Left ventricle myocardium inferior (tissue), 1 donor: ENCODE measurements around the gene SLC27A4. TPM values are rescaled to one million over a fixed set of nuclear protein-coding genes. Genes with fewer than 3 reads are reported as not detected.

ENCODE experiments used
- DNase-seq: peaks from one replicate; pipeline ENCODE4 v3.0.0-alpha.2; 2020
- H3K27ac ChIP-seq: fragments of 200-600 bp; replicated peaks from 2 replicates; pipeline ENCODE4 v1.8.0; 2021
- H3K27me3 ChIP-seq: fragments of 200-600 bp; 2 replicates; pipeline ENCODE4 v1.8.0; 2021; ENCODE audit warnings: low read depth
- H3K36me3 ChIP-seq: fragments of 200-600 bp; 2 replicates; pipeline ENCODE4 v1.8.0; 2021
- H3K4me1 ChIP-seq: fragments of 200-600 bp; 2 replicates; pipeline ENCODE4 v1.8.0; 2021
- H3K4me3 ChIP-seq: fragments of 200-600 bp; 2 replicates; pipeline ENCODE4 v1.8.0; 2021; ENCODE audit warnings: mild to moderate bottlenecking, moderate library complexity
- H3K9me3 ChIP-seq: fragments of 200-600 bp; replicated peaks from 2 replicates; pipeline ENCODE4 v1.8.0; 2021
- CTCF ChIP-seq: fragments of 200-600 bp; IDR thresholded peaks from 2 replicates; pipeline ENCODE4 v1.8.0; 2021; ENCODE audit warnings: antibody characterized with exemption, mild to moderate bottlenecking, borderline replicate concordance
- intact Hi-C: fragments of 100-400 bp; cut with micrococcal nuclease; formaldehyde crosslinking; loops from one replicate; pipeline ENCODE4 v1.11.0; 2022
- total RNA-seq: library from RNA; stranded (reverse); fragmentation: NEBNext Ultra II Directional; extraction: Animal tissue kit (Norgen Biotek cat#: 25700); gene quantifications from one replicate; pipeline ENCODE4 v1.2.1, GENCODE V29; 2021
- donor health status: DM: no; HTN: yes; CAD: no; lungs with severe emphysema.

The SLC27A4 gene
- total RNA-seq, 1 donor from 2014 or later, result 18.8 TPM

- intact Hi-C loops, result no loop called here
- H3K4me1 ChIP-seq, result peaks cover 33% of the 10 kb centered on the region
- H3K9me3 ChIP-seq, result no peaks in the 10 kb centered on the region
- no peak overlapping the region for H3K4me3 ChIP-seq
- no peak for TF ChIP-seq CTCF
- DNase-seq, result no peak
- peaks cover 17% of the 10 kb centered on the region for H3K36me3 ChIP-seq
- H3K27ac ChIP-seq, result no peak overlapping the region
- no peaks in the 10 kb centered on the region for H3K27me3 ChIP-seq
These were observed 33.9 kb downstream of the SLC27A4 start for GRCh38 chr9:128374221-128374675.

GRCh38 chr9:128375865-128376264 lies 35.5 kb downstream of the SLC27A4 start:
- H3K27ac ChIP-seq, result no peak overlapping the region
- no peak for TF ChIP-seq CTCF
- peaks cover 23% of the 10 kb centered on the region for H3K4me1 ChIP-seq
- H3K4me3 ChIP-seq, result no peak overlapping the region
- intact Hi-C loops, result no loop called here
- peaks cover 31% of the 10 kb centered on the region for H3K36me3 ChIP-seq
- no peak for DNase-seq
- H3K27me3 ChIP-seq, result no peaks in the 10 kb centered on the region
- H3K9me3 ChIP-seq, result no peaks in the 10 kb centered on the region

- intact Hi-C loops, result no loop called here
These were observed 41.9 kb downstream of the SLC27A4 start for GRCh38 chr9:128382261-128382660.

GRCh38 chr9:128383007-128383753 lies 42.9 kb downstream of the SLC27A4 start:
- no peak for TF ChIP-seq CTCF
- Histone ChIP-seq H3K27ac (no peak overlapping the region), H3K36me3 (peaks cover 75% of the 10 kb centered on the region), H3K9me3 (no peaks in the 10 kb centered on the region), H3K4me1 (peaks cover 7% of the 10 kb centered on the region), H3K4me3 (no peak overlapping the region), H3K27me3 (no peaks in the 10 kb centered on the region)
- DNase-seq, result no peak
- intact Hi-C loops, result no loop called here

More at GRCh38 chr9:128382261-128382660, 41.9 kb downstream of the SLC27A4 start:
- TF ChIP-seq CTCF, result no peak
- Histone ChIP-seq H3K4me1 (peaks cover 7% of the 10 kb centered on the region), H3K27me3 (no peaks in the 10 kb centered on the region), H3K9me3 (no peaks in the 10 kb centered on the region), H3K27ac (no peak overlapping the region), H3K4me3 (no peak overlapping the region), H3K36me3 (peaks cover 72% of the 10 kb centered on the region)
- no peak for DNase-seq

GRCh38 chr9:128383791-128384190 lies 43.5 kb downstream of the SLC27A4 start:
- intact Hi-C loops, result no loop called here
- DNase-seq, result no peak
- H3K36me3 ChIP-seq, result peaks cover 75% of the 10 kb centered on the region
- no peak overlapping the region for H3K27ac ChIP-seq
- no peak overlapping the region for H3K4me3 ChIP-seq
- no peak for TF ChIP-seq CTCF
- H3K27me3 ChIP-seq, result no peaks in the 10 kb centered on the region
- peaks cover 7% of the 10 kb centered on the region for H3K4me1 ChIP-seq
- H3K9me3 ChIP-seq, result no peaks in the 10 kb centered on the region
